ENCODE results near the gene TTYH2. TPM values are rescaled to one million over a fixed set of nuclear protein-coding genes. Genes with fewer than 3 reads are reported as not detected.

Gene TTYH2
- total and polyA plus RNA-seq, 2 experiments from 2014 or later = 1.4 to 3.9 TPM

GRCh38 chr17:74226252-74226651 is 12.9 kb downstream of the TTYH2 start:
- Histone ChIP-seq H3K9me2 (ENCODE audit: insufficient read depth) (no peaks in the 10 kb centered on the region), H3K4me1 (ENCODE audit: insufficient read depth) (no peaks in the 10 kb centered on the region), H3K79me2 (replicated peaks; ENCODE audit: insufficient read depth) (no peaks in the 10 kb centered on the region), H3F3A (replicated peaks; ENCODE audit: low read depth) (no peaks in the 10 kb centered on the region), H3K27me3 (ENCODE audit: insufficient read depth) (no peaks in the 10 kb centered on the region), H2AFZ (no peak overlapping the region), H3K4me3 (no peak overlapping the region), H3K27ac (ENCODE audit: low read depth) (no peak overlapping the region), H3K4me2 (no peak overlapping the region), H4K20me1 (replicated peaks; ENCODE audit: insufficient read depth) (no peaks in the 10 kb centered on the region), H3K36me3 (ENCODE audit: insufficient read depth) (no peaks in the 10 kb centered on the region)
- no peak for ATAC-seq
- Mint-ChIP-seq H3K27me3 (ENCODE audit: insufficient read depth, low read depth, poor library complexity) (peaks cover 6% of the 10 kb centered on the region), H3K4me1 (peaks cover 10% of the 10 kb centered on the region; the same call in 1 of the 3 replicates), H3K36me3 (ENCODE audit: low read depth) (no peaks in the 10 kb centered on the region; the same call in 2 of the 3 replicates), H3K9me3 (no peaks in the 10 kb centered on the region; the same call in 2 of the 3 replicates), H3K27ac (no peak overlapping the region), H3K4me3 (no peak overlapping the region)
- no peak for TF ChIP-seq JUNB (IDR thresholded peaks at IDR 0.05; ENCODE audit: unreplicated experiment)
- TF ChIP-seq, protein P1, sequence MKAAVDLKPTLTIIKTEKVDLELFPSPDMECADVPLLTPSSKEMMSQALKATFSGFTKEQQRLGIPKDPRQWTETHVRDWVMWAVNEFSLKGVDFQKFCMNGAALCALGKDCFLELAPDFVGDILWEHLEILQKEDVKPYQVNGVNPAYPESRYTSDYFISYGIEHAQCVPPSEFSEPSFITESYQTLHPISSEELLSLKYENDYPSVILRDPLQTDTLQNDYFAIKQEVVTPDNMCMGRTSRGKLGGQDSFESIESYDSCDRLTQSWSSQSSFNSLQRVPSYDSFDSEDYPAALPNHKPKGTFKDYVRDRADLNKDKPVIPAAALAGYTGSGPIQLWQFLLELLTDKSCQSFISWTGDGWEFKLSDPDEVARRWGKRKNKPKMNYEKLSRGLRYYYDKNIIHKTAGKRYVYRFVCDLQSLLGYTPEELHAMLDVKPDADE (IDR thresholded peaks at IDR 0.05) = no peak
- TF ChIP-seq, protein P2, sequence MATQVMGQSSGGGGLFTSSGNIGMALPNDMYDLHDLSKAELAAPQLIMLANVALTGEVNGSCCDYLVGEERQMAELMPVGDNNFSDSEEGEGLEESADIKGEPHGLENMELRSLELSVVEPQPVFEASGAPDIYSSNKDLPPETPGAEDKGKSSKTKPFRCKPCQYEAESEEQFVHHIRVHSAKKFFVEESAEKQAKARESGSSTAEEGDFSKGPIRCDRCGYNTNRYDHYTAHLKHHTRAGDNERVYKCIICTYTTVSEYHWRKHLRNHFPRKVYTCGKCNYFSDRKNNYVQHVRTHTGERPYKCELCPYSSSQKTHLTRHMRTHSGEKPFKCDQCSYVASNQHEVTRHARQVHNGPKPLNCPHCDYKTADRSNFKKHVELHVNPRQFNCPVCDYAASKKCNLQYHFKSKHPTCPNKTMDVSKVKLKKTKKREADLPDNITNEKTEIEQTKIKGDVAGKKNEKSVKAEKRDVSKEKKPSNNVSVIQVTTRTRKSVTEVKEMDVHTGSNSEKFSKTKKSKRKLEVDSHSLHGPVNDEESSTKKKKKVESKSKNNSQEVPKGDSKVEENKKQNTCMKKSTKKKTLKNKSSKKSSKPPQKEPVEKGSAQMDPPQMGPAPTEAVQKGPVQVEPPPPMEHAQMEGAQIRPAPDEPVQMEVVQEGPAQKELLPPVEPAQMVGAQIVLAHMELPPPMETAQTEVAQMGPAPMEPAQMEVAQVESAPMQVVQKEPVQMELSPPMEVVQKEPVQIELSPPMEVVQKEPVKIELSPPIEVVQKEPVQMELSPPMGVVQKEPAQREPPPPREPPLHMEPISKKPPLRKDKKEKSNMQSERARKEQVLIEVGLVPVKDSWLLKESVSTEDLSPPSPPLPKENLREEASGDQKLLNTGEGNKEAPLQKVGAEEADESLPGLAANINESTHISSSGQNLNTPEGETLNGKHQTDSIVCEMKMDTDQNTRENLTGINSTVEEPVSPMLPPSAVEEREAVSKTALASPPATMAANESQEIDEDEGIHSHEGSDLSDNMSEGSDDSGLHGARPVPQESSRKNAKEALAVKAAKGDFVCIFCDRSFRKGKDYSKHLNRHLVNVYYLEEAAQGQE (IDR thresholded peaks at IDR 0.05; ENCODE audit: unreplicated experiment) = no peak
- no peak for TF ChIP-seq EZH2 (IDR thresholded peaks at IDR 0.05; ENCODE audit: low read depth, unreplicated experiment)
- no peak for TF ChIP-seq ZNF331 (CRISPR knock-in tag; IDR thresholded peaks at IDR 0.05; ENCODE audit: low read depth)
- TF ChIP-seq, protein P3, sequence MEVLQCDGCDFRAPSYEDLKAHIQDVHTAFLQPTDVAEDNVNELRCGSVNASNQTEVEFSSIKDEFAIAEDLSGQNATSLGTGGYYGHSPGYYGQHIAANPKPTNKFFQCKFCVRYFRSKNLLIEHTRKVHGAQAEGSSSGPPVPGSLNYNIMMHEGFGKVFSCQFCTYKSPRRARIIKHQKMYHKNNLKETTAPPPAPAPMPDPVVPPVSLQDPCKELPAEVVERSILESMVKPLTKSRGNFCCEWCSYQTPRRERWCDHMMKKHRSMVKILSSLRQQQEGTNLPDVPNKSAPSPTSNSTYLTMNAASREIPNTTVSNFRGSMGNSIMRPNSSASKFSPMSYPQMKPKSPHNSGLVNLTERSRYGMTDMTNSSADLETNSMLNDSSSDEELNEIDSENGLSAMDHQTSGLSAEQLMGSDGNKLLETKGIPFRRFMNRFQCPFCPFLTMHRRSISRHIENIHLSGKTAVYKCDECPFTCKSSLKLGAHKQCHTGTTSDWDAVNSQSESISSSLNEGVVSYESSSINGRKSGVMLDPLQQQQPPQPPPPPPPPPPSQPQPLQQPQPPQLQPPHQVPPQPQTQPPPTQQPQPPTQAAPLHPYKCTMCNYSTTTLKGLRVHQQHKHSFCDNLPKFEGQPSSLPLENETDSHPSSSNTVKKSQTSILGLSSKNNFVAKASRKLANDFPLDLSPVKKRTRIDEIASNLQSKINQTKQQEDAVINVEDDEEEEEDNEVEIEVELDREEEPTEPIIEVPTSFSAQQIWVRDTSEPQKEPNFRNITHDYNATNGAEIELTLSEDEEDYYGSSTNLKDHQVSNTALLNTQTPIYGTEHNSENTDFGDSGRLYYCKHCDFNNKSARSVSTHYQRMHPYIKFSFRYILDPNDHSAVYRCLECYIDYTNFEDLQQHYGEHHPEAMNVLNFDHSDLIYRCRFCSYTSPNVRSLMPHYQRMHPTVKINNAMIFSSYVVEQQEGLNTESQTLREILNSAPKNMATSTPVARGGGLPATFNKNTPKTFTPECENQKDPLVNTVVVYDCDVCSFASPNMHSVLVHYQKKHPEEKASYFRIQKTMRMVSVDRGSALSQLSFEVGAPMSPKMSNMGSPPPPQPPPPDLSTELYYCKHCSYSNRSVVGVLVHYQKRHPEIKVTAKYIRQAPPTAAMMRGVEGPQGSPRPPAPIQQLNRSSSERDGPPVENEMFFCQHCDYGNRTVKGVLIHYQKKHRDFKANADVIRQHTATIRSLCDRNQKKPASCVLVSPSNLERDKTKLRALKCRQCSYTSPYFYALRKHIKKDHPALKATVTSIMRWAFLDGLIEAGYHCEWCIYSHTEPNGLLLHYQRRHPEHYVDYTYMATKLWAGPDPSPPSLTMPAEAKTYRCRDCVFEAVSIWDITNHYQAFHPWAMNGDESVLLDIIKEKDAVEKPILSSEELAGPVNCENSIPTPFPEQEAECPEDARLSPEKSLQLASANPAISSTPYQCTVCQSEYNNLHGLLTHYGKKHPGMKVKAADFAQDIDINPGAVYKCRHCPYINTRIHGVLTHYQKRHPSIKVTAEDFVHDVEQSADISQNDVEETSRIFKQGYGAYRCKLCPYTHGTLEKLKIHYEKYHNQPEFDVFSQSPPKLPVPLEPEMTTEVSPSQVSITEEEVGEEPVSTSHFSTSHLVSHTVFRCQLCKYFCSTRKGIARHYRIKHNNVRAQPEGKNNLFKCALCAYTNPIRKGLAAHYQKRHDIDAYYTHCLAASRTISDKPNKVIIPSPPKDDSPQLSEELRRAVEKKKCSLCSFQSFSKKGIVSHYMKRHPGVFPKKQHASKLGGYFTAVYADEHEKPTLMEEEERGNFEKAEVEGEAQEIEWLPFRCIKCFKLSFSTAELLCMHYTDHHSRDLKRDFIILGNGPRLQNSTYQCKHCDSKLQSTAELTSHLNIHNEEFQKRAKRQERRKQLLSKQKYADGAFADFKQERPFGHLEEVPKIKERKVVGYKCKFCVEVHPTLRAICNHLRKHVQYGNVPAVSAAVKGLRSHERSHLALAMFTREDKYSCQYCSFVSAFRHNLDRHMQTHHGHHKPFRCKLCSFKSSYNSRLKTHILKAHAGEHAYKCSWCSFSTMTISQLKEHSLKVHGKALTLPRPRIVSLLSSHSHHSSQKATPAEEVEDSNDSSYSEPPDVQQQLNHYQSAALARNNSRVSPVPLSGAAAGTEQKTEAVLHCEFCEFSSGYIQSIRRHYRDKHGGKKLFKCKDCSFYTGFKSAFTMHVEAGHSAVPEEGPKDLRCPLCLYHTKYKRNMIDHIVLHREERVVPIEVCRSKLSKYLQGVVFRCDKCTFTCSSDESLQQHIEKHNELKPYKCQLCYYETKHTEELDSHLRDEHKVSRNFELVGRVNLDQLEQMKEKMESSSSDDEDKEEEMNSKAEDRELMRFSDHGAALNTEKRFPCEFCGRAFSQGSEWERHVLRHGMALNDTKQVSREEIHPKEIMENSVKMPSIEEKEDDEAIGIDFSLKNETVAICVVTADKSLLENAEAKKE (CRISPR knock-in tag; IDR thresholded peaks at IDR 0.05) = no peak
- TF ChIP-seq NANOG (IDR thresholded peaks at IDR 0.05; ENCODE audit: borderline replicate concordance) = no peak
- TF ChIP-seq POLR2AphosphoS5 (IDR thresholded peaks at IDR 0.05; ENCODE audit: low read depth) = no peak
- TF ChIP-seq CTCF (conservative IDR thresholded peaks at IDR 0.05; ENCODE audit: low read depth in 2 of 2) = no peak
- no peak for TF ChIP-seq ZNF114 (CRISPR knock-in tag; IDR thresholded peaks at IDR 0.05)
- no peak for TF ChIP-seq STAT1 (IDR thresholded peaks at IDR 0.05; ENCODE audit: unreplicated experiment)
- DNase-seq (ENCODE audit: low spot score) = no peak
